ENCODE results near the gene UGCG. TPM values are rescaled to one million over a fixed set of nuclear protein-coding genes. Genes with fewer than 3 reads are reported as not detected.
A peak's percentile ranks its signal among the peaks of the same experiment; 100 is the strongest.

Gene UGCG
- total and polyA plus RNA-seq, 9 of the 15 experiments (the other 6 are each of a cell fraction or from before 2014, with no cell fraction given) = 20.0 to 40.3 (median 29.2) TPM

GRCh38 chr9:111904026-111904425 lies 7.4 kb downstream of the UGCG start:
- no peaks in the 10 kb centered on the region for H3K9me3 ChIP-seq (replicated peaks; ENCODE audit: control insufficient read depth, insufficient read depth, low read depth, low read length)
- in situ Hi-C loops (cut with MboI) = no loop called here
- no peak for ATAC-seq
- no peak overlapping the region for H3K9ac ChIP-seq (ENCODE audit: insufficient read depth in 1 of 2, low read depth in 2 of 2, low read length in 2 of 2)
- H3K79me2 ChIP-seq (ENCODE audit: control insufficient read depth, insufficient read depth, low read length) = peaks cover 100% of the 10 kb centered on the region
- TF ChIP-seq MAFG (tag; conservative IDR thresholded peaks at IDR 0.05) (no peak), RB1 (IDR thresholded peaks at IDR 0.05; ENCODE audit: low read depth) (no peak), ZNF408 (CRISPR knock-in tag; IDR thresholded peaks at IDR 0.05; ENCODE audit: low read depth) (no peak), BRF1 (IDR thresholded peaks at IDR 0.05; ENCODE audit: borderline replicate concordance, extremely low read depth, insufficient read length) (no peak), POLR2H (tag; IDR thresholded peaks at IDR 0.05; ENCODE audit: low read depth) (no peak), CREB5 (CRISPR knock-in tag; IDR thresholded peaks at IDR 0.05) (no peak), CC2D1A (IDR thresholded peaks at IDR 0.05) (no peak)
- H3K4me1 ChIP-seq (replicated peaks in 1 of 2; ENCODE audit: control insufficient read depth in 2 of 2, insufficient read depth in 2 of 2, low read length in 2 of 2) = peaks cover 33 to 53% of the 10 kb centered on the region in 2 experiments; a peak in 4 of 5 replicates
- no peaks in the 10 kb centered on the region for H3K27me3 ChIP-seq (ENCODE audit: control insufficient read depth in 2 of 2, insufficient read depth in 2 of 2, low read length in 2 of 2)
- H3K27ac ChIP-seq (ENCODE audit: extremely low read depth, low read depth, low read length) = no peak overlapping the region
- DNase-seq (ENCODE audit: extremely low read depth in 1 of 4, low spot score in 3 of 4) = no peak
- H3K36me3 ChIP-seq (ENCODE audit: control insufficient read depth, insufficient read depth, low read length) = peaks cover 10% of the 10 kb centered on the region
- FAIRE-seq = no peak
- H3K4me2 ChIP-seq (ENCODE audit: insufficient read depth, low read length) = peak overlapping the region; percentile 30
- ChIA-PET POLR2A (interaction anchor here (1.2 to 2.5 kb wide), 5 partner anchors 10 to 32 kb away, joined by 3 to 9 read pairs (median 4); no protein-coding TSS in a partner anchor), CTCF (ENCODE audit: low intra/inter-chr PET ratio) (no interaction called here)
- H3K9me1 ChIP-seq (ENCODE audit: control insufficient read depth, insufficient read depth, low read length) = no peaks in the 10 kb centered on the region
- no peak overlapping the region for H3K4me3 ChIP-seq
- no peak overlapping the region for H2AFZ ChIP-seq (ENCODE audit: low read depth, low read length)
- intact Hi-C loops (cut with micrococcal nuclease) = loop anchor here (10.0 kb wide), 1 partner anchor 451 kb away; no protein-coding TSS in a partner anchor
- peaks cover 25% of the 10 kb centered on the region for H4K20me1 ChIP-seq (replicated peaks; ENCODE audit: control insufficient read depth, insufficient read depth, low read length)
- no TSS peak for BruUV-seq (replicated peaks)
- WGBS (ENCODE audit: insufficient coverage, low coverage, missing lambda C conversion rate) = 47% methylated on average over 2 of the region's 2 CpGs
